Spleen (tissue), 11 donors: ENCODE results near the gene TIPIN. TPM values are rescaled to one million over a fixed set of nuclear protein-coding genes. Genes with fewer than 3 reads are reported as not detected.
A peak's percentile ranks its signal among the peaks of the same experiment; 100 is the strongest.

ENCODE experiments used
- DNase-seq: peaks from one replicate; pipeline ENCODE4 v3.0.0-alpha.2; 2020
- H3K27ac ChIP-seq, 8 donors: fragments of 200-600 bp; sonication (generic) in 7 of 8; 1 replicate in 4 of 8; 2 replicates in 4 of 8; pipeline versions ENCODE4 v1.5.0 to v1.8.0; 2016 to 2021; ENCODE audit warnings: inconsistent platforms in 4 of 8, mild to moderate bottlenecking in 4 of 8, moderate library complexity in 1 of 8
- H3K27me3 ChIP-seq, 7 donors: fragments of 200-600 bp; sonication (generic) in 6 of 7; replicated peaks in 1 of 7; 1 replicate in 4 of 7; 2 replicates in 3 of 7; pipeline versions ENCODE4 v1.5.0 to v1.8.0; 2016 to 2021; ENCODE audit warnings: inconsistent platforms in 3 of 7, mild to moderate bottlenecking in 1 of 7
- H3K36me3 ChIP-seq, 6 donors: fragments of 200-600 bp; sonication (generic) in 5 of 6; 1 replicate in 4 of 6; 2 replicates in 2 of 6; pipeline versions ENCODE4 v1.5.0 to v1.8.0; 2016 to 2021; ENCODE audit warnings: inconsistent platforms in 2 of 6
- H3K4me1 ChIP-seq, 6 donors: fragments of 200-600 bp; sonication (generic) in 5 of 6; 1 replicate in 3 of 6; 2 replicates in 3 of 6; pipeline versions ENCODE4 v1.5.0 to v1.8.0; 2016 to 2021; ENCODE audit warnings: inconsistent platforms in 3 of 6
- H3K4me3 ChIP-seq, 8 donors: fragments of 200-600 bp; sonication (generic) in 7 of 8; 1 replicate in 4 of 8; 2 replicates in 4 of 8; pipeline versions ENCODE4 v1.5.0 to v1.8.0; 2016 to 2021; ENCODE audit warnings: inconsistent platforms in 4 of 8, mild to moderate bottlenecking in 4 of 8, moderate library complexity in 2 of 8
- H3K9me3 ChIP-seq, 8 donors: fragments of 200-600 bp; sonication (generic) in 7 of 8; 1 replicate in 4 of 8; 2 replicates in 4 of 8; pipeline versions ENCODE4 v1.5.0 to v1.8.0; 2016 to 2021; ENCODE audit warnings: inconsistent platforms in 4 of 8
- CTCF ChIP-seq, 11 experiments: fragments of 200-600 bp in 7 of 11; fragments of 450-650 bp in 4 of 11; sonication (generic) in 4 of 11; IDR thresholded peaks in 8 of 11; conservative IDR thresholded peaks in 3 of 11; 1 replicate in 7 of 11; 2 replicates in 4 of 11; pipeline versions ENCODE4 v1.4.0 to v1.8.0; 2016 to 2021; ENCODE audit warnings: antibody characterized with exemption in 11 of 11, inconsistent platforms in 4 of 11, mild to moderate bottlenecking in 1 of 11
- POLR2A ChIP-seq, 3 donors: fragments of 450-650 bp; IDR thresholded peaks; one replicate each; pipeline ENCODE4 v1.5.1; 2017; ENCODE audit warnings: antibody characterized with exemption in 3 of 3, mild to moderate bottlenecking in 1 of 3
- POLR2AphosphoS5 ChIP-seq, 3 donors: sonication (generic); formaldehyde crosslinking; IDR thresholded peaks; one replicate each; pipeline ENCODE4 v1.5.1; 2017; ENCODE audit warnings: antibody characterized with exemption in 3 of 3
- WGBS, 5 donors: extraction: QIAGEN DNeasy Blood & Tissue Kit in 3 of 5; methylation state at CpG; one replicate each; pipeline versions ENCODE4 v1.1.5 to v1.1.7; 2013 to 2018; 5-methylcytosine and 5-hydroxymethylcytosine counted together
- intact Hi-C: fragments of 100-400 bp; cut with DNase I; formaldehyde crosslinking; loops from one replicate; pipeline ENCODE4 v1.15.0; 2023; ENCODE audit warnings: low total_unique reads
- polyA plus RNA-seq, 3 donors: library from polyadenylated mRNA; stranded (reverse); fragments of 200-250 nt; gene quantifications; one replicate each; pipeline ENCODE4 v1.2.1, GENCODE V29; 2013
- total RNA-seq, 7 donors: library from RNA; depleted of rRNA in 3 of 7; stranded (reverse); fragments of >200 nt in 3 of 7; fragmentation: NEBNext Ultra II Directional in 4 of 7; extraction: Animal tissue kit (Norgen Biotek cat#: 25700) in 4 of 7; gene quantifications; one replicate each; pipeline versions ENCODE4 v1.1.0 to v1.2.1, GENCODE V29; 2016 to 2021
- donor health status: healthy with polysubstance abuse.
- donor health status: DM: no; HTN: no; CAD: no; lungs with moderate emphysema.
- donor health status: DM: no; HTN: no; CAD: no.
- donor health status: Bipolar disorder and iron deficiency.
- donor health status: healthy.
- donor health status: DM: no; HTN: no; CAD: no.
- donor health status: DM: yes; HTN: yes; CAD: no.

TIPIN gene
- total and polyA plus RNA-seq, 10 donors: 2.7 to 9.4 (median 6.6) TPM

GRCh38 chr15:66389859-66390381 is 33.4 kb upstream of the TIPIN start:
- peak overlapping the region in 1 of 8 donors; percentile 30 for H3K4me3 ChIP-seq
- H3K27me3 ChIP-seq: no peaks in the 10 kb centered on the region
- no peaks in the 10 kb centered on the region for H3K9me3 ChIP-seq
- DNase-seq: no peak
- no peaks in the 10 kb centered on the region for H3K36me3 ChIP-seq
- peak overlapping the region in 4 of 8 donors; percentile 37 to 79 (median 70) for H3K27ac ChIP-seq
- intact Hi-C loops: loop anchor here (5.0 kb wide), 1 partner anchor 112 kb away; the partner anchor contains the start of gene RPL4
- peaks cover 38 to 93% (median 73%) of the 10 kb centered on the region in 6 donors for H3K4me1 ChIP-seq
- TF ChIP-seq CTCF (IDR thresholded peaks at IDR 0.05 in 8 of 11, conservative IDR thresholded peaks at IDR 0.05 in 3 of 11) (no peak), POLR2A (IDR thresholded peaks at IDR 0.05) (no peak), POLR2AphosphoS5 (IDR thresholded peaks at IDR 0.05) (no peak)

- no peaks in the 10 kb centered on the region for H3K9me3 ChIP-seq
- H3K4me1 ChIP-seq: peaks cover 38 to 89% (median 70%) of the 10 kb centered on the region in 6 donors
- H3K27ac ChIP-seq: peak overlapping the region in 4 of 8 donors; percentile 37 to 79 (median 70)
- intact Hi-C loops: loop anchor here (5.0 kb wide), 1 partner anchor 113 kb away; the partner anchor contains the start of gene RPL4
- H3K4me3 ChIP-seq: peak overlapping the region in 2 of 8 donors; percentile 96 to 97
- no peaks in the 10 kb centered on the region for H3K27me3 ChIP-seq
- no peaks in the 10 kb centered on the region for H3K36me3 ChIP-seq
- WGBS, 5 donors: 67 to 81% (median 73%) methylated on average over 14 of the region's 14 CpGs
- TF ChIP-seq POLR2AphosphoS5 (IDR thresholded peaks at IDR 0.05) (peak in 1 of 3 donors; percentile 40), CTCF (IDR thresholded peaks at IDR 0.05 in 8 of 11, conservative IDR thresholded peaks at IDR 0.05 in 3 of 11) (no peak)
- no peak for DNase-seq
These were observed 32.8 kb upstream of the TIPIN start for GRCh38 chr15:66389098-66389858.

- intact Hi-C loops: loop anchor here (5.0 kb wide), 1 partner anchor 114 kb away; the partner anchor contains the start of gene RPL4
- TF ChIP-seq POLR2A (IDR thresholded peaks at IDR 0.05) (no peak), CTCF (IDR thresholded peaks at IDR 0.05 in 8 of 11, conservative IDR thresholded peaks at IDR 0.05 in 3 of 11) (no peak), POLR2AphosphoS5 (IDR thresholded peaks at IDR 0.05) (no peak)
- peaks cover 38 to 82% (median 67%) of the 10 kb centered on the region in 6 donors for H3K4me1 ChIP-seq
- H3K27ac ChIP-seq: no peak overlapping the region
- no peaks in the 10 kb centered on the region for H3K9me3 ChIP-seq
- no peaks in the 10 kb centered on the region for H3K36me3 ChIP-seq
- peak overlapping the region in 5 of 8 donors; percentile 1 to 97 (median 94) for H3K4me3 ChIP-seq
- H3K27me3 ChIP-seq: no peaks in the 10 kb centered on the region
- 67 to 83% (median 82%) methylated on average over 4 to 5 of the region's 5 CpGs for WGBS, 5 donors
- DNase-seq: no peak
These were observed 32.1 kb upstream of the TIPIN start for GRCh38 chr15:66388576-66388975.

- peak overlapping the region in 4 of 8 donors; percentile 95 to 98 (median 98) for H3K27ac ChIP-seq
- TF ChIP-seq POLR2AphosphoS5 (IDR thresholded peaks at IDR 0.05) (no peak), CTCF (IDR thresholded peaks at IDR 0.05 in 8 of 11, conservative IDR thresholded peaks at IDR 0.05 in 3 of 11) (no peak), POLR2A (IDR thresholded peaks at IDR 0.05) (no peak)
- no peaks in the 10 kb centered on the region for H3K36me3 ChIP-seq
- no peaks in the 10 kb centered on the region for H3K27me3 ChIP-seq
- no peak for DNase-seq
- H3K9me3 ChIP-seq: no peaks in the 10 kb centered on the region
- intact Hi-C loops: loop anchor here (5.0 kb wide), 1 partner anchor 114 kb away; the partner anchor contains the start of gene RPL4
- H3K4me1 ChIP-seq: peaks cover 38 to 77% (median 62%) of the 10 kb centered on the region in 6 donors
- WGBS, 5 donors: 14 to 39% (median 34%) methylated on average over 3 of the region's 3 CpGs
- H3K4me3 ChIP-seq: peak overlapping the region; percentile 80 to 97 (median 93)
These were observed 31.5 kb upstream of the TIPIN start for GRCh38 chr15:66388043-66388363.
